PC-9 (cell line): ENCODE results near the gene PTPRC.

ENCODE experiments used
- CTCF ChIP-seq: fragments of 200-600 bp; sonication (generic); conservative IDR thresholded peaks from 2 replicates; pipeline ENCODE4 v1.6.1; 2017; ENCODE audit warnings: mixed run types, antibody characterized with exemption, mild to moderate bottlenecking, moderate library complexity
- EZH2 ChIP-seq: fragments of 200-600 bp; sonication (generic); IDR thresholded peaks from 2 replicates; pipeline ENCODE4 v1.8.0; 2017; ENCODE audit warnings: antibody characterized with exemption, low read depth

GRCh38 chr1:198775606-198776005 lies 136.8 kb downstream of the PTPRC start:
- TF ChIP-seq CTCF, result no peak
- TF ChIP-seq EZH2, result no peak
